ENCODE data around the gene CTIF. TPM values are rescaled to one million over a fixed set of nuclear protein-coding genes. Genes with fewer than 3 reads are reported as not detected.
A peak's percentile ranks its signal among the peaks of the same experiment; 100 is the strongest.

CTIF gene
- total RNA-seq, result 10 to 100 TPM; 10.6 to 26.7 TPM
- polyA plus RNA-seq, result 10 to 100 TPM; 11.2 to 13.3 TPM

DNA sequence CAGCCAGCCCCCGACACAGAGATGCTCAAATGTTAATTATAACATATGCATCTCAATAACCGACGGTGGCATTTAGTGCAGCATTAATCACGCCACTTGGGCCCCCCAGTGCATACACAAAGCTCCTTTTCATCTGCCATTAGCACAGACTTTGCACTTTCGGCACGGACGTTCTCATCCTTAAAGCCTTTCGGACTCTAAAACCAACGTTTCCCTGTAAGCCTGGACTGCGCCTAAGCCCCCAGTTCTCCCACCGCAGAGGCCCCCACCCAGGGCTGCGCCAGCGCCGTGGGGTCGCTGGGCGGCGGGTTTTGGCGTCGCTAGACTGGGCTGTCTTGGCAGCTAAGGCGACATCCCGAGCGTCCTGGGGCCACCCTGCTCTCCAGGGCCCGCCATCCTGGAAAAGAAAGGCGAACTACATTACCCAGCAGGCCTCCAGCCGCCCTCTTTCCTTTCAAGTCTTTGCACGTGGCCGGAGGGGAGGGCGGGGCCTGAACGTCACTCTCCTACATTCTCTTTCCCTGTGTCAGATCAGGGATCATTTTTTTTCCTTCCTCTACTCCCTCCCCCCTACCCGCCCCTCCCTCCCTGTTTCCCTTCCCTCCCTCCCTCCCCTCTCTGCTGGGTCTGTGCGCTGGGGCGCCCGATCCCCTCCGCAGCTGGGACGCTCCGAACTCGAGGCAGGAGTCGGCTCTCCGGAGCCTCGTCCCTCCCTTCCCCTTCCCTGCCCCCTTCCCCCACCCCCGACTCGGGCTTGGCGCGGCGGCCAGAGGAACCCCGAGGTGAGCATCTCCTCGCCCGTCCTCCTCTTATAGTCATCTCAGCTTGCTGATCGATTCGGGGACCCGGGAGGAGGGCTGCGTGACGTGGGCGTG, at the start of gene CTIF:
Gene CTIF, plus strand, starts transcription at position 501 of the 875 bp plus-strand sequence. CDS start 80,535 bp downstream, outside the sequence.
- no peak for TF ChIP-seq HNF4G (IDR thresholded peaks at IDR 0.05)
- TF ChIP-seq, protein P1, sequence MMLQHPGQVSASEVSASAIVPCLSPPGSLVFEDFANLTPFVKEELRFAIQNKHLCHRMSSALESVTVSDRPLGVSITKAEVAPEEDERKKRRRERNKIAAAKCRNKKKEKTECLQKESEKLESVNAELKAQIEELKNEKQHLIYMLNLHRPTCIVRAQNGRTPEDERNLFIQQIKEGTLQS (IDR thresholded peaks at IDR 0.05), result no peak
- TF ChIP-seq NR2F2 (IDR thresholded peaks at IDR 0.05), result no peak
- TF ChIP-seq YY1 (IDR thresholded peaks at IDR 0.05), result peak; percentile 96
- TF ChIP-seq GABPA (IDR thresholded peaks at IDR 0.05 in 1 of 2, conservative IDR thresholded peaks at IDR 0.05 in 1 of 2), result peak in 1 of 2 donors; percentile 48
- TF ChIP-seq HNF4A (conservative IDR thresholded peaks at IDR 0.05), result peak; percentile 20 to 29
- TF ChIP-seq, protein P2, sequence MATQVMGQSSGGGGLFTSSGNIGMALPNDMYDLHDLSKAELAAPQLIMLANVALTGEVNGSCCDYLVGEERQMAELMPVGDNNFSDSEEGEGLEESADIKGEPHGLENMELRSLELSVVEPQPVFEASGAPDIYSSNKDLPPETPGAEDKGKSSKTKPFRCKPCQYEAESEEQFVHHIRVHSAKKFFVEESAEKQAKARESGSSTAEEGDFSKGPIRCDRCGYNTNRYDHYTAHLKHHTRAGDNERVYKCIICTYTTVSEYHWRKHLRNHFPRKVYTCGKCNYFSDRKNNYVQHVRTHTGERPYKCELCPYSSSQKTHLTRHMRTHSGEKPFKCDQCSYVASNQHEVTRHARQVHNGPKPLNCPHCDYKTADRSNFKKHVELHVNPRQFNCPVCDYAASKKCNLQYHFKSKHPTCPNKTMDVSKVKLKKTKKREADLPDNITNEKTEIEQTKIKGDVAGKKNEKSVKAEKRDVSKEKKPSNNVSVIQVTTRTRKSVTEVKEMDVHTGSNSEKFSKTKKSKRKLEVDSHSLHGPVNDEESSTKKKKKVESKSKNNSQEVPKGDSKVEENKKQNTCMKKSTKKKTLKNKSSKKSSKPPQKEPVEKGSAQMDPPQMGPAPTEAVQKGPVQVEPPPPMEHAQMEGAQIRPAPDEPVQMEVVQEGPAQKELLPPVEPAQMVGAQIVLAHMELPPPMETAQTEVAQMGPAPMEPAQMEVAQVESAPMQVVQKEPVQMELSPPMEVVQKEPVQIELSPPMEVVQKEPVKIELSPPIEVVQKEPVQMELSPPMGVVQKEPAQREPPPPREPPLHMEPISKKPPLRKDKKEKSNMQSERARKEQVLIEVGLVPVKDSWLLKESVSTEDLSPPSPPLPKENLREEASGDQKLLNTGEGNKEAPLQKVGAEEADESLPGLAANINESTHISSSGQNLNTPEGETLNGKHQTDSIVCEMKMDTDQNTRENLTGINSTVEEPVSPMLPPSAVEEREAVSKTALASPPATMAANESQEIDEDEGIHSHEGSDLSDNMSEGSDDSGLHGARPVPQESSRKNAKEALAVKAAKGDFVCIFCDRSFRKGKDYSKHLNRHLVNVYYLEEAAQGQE (IDR thresholded peaks at IDR 0.05), result peak; percentile 33
- peak; percentile 31 to 36 for TF ChIP-seq RAD21 (IDR thresholded peaks at IDR 0.05)
- TF ChIP-seq, protein P3, sequence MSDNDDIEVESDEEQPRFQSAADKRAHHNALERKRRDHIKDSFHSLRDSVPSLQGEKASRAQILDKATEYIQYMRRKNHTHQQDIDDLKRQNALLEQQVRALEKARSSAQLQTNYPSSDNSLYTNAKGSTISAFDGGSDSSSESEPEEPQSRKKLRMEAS (IDR thresholded peaks at IDR 0.05), result peak; percentile 47
- TF ChIP-seq SP1 (IDR thresholded peaks at IDR 0.05), result peak; percentile 29
- TF ChIP-seq RXRA (IDR thresholded peaks at IDR 0.05), result peak; percentile 34 to 59
- no peak for TF ChIP-seq FOXA1 (IDR thresholded peaks at IDR 0.05)
- peak within 1 kb of the TSS; percentile 87 to 93 for H3K27ac ChIP-seq (ENCODE audit: low read depth in 1 of 2, low read length in 2 of 2)
- H3K27me3 ChIP-seq (ENCODE audit: control insufficient read depth in 4 of 4, insufficient read depth in 4 of 4, low read length in 3 of 4), result no peaks in the 10 kb centered on the region
- no peaks in the 10 kb centered on the region for H3K9me3 ChIP-seq (ENCODE audit: control insufficient read depth in 4 of 4, low read length in 3 of 4)
- no peaks in the 10 kb centered on the region for H3K36me3 ChIP-seq (ENCODE audit: control insufficient read depth in 4 of 4, insufficient read depth in 3 of 4, low read depth in 1 of 4, low read length in 3 of 4)
- peaks cover 1 to 21% (median 13%) of the 10 kb centered on the region in 4 donors for H3K4me1 ChIP-seq (ENCODE audit: control insufficient read depth in 4 of 4, insufficient read depth in 4 of 4, low read length in 3 of 4)
- DNase-seq (ENCODE audit: low spot score), result peak; percentile 88
- H3K4me3 ChIP-seq (ENCODE audit: low read depth in 1 of 3, low read length in 3 of 3), result peak within 1 kb of the TSS; percentile 74 to 92 (median 90)
- WGBS, result 3% methylated on average over 54 of the region's 54 CpGs
- peak within 1 kb of the TSS; percentile 22 to 78 for H3K9ac ChIP-seq (ENCODE audit: low read depth in 1 of 2, low read length in 2 of 2)

DNA sequence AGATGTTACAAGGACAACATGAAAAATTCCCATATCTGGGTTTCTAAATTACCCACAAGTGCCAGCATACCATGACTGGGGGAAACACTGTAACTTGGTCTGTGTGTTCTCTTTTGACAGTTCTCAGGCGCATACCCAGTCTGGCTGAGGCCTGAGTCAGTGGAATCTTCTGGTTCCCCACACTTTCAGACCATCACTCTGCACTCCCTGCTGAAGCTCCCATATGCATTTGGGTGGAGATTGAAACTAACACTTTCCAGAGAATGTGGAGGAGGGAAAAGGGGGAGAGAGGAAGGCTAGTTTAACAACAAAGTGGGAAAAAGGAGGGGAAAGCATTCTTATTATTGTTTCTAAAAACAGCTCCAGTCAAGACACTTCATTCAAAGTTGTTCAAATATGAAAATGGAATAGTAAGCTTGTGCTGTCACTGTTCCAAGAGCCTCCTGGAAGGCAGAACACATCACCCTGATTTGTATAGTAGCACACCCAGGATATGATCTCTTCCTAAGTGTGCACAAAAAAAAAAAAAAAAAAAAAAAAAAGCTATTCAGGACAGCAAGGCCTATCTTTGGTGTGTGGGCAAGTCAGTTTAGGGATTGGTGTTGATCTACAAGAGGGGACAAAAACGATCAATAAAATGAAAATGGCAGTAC, 48.1 kb upstream of the CTIF start:
- no peak for DNase-seq (ENCODE audit: low spot score)
- H3K27me3 ChIP-seq (ENCODE audit: control insufficient read depth in 4 of 4, insufficient read depth in 4 of 4, low read length in 3 of 4), result no peaks in the 10 kb centered on the region
- H3K9me3 ChIP-seq (ENCODE audit: control insufficient read depth in 4 of 4, low read length in 3 of 4), result no peaks in the 10 kb centered on the region
- no peak overlapping the region for H3K27ac ChIP-seq (ENCODE audit: low read depth in 1 of 2, low read length in 2 of 2)
- no peak overlapping the region for H3K4me3 ChIP-seq (ENCODE audit: low read depth in 1 of 3, low read length in 3 of 3)
- peaks cover 10 to 25% (median 17%) of the 10 kb centered on the region in 4 donors for H3K4me1 ChIP-seq (ENCODE audit: control insufficient read depth in 4 of 4, insufficient read depth in 4 of 4, low read length in 3 of 4)
- TF ChIP-seq, protein P3 (IDR thresholded peaks at IDR 0.05), result no peak
- TF ChIP-seq, protein P4, sequence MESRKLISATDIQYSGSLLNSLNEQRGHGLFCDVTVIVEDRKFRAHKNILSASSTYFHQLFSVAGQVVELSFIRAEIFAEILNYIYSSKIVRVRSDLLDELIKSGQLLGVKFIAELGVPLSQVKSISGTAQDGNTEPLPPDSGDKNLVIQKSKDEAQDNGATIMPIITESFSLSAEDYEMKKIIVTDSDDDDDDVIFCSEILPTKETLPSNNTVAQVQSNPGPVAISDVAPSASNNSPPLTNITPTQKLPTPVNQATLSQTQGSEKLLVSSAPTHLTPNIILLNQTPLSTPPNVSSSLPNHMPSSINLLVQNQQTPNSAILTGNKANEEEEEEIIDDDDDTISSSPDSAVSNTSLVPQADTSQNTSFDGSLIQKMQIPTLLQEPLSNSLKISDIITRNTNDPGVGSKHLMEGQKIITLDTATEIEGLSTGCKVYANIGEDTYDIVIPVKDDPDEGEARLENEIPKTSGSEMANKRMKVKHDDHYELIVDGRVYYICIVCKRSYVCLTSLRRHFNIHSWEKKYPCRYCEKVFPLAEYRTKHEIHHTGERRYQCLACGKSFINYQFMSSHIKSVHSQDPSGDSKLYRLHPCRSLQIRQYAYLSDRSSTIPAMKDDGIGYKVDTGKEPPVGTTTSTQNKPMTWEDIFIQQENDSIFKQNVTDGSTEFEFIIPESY (IDR thresholded peaks at IDR 0.05), result no peak
- TF ChIP-seq, protein P1 (IDR thresholded peaks at IDR 0.05), result no peak
- TF ChIP-seq SP1 (IDR thresholded peaks at IDR 0.05) (no peak), RXRA (IDR thresholded peaks at IDR 0.05) (no peak), FOXA2 (IDR thresholded peaks at IDR 0.05) (no peak), HNF4G (IDR thresholded peaks at IDR 0.05) (no peak), GABPA (IDR thresholded peaks at IDR 0.05 in 1 of 2, conservative IDR thresholded peaks at IDR 0.05 in 1 of 2) (no peak), RAD21 (IDR thresholded peaks at IDR 0.05) (no peak), HNF4A (conservative IDR thresholded peaks at IDR 0.05) (no peak), YY1 (IDR thresholded peaks at IDR 0.05) (no peak), FOXA1 (IDR thresholded peaks at IDR 0.05) (no peak)
- TF ChIP-seq, protein P5, sequence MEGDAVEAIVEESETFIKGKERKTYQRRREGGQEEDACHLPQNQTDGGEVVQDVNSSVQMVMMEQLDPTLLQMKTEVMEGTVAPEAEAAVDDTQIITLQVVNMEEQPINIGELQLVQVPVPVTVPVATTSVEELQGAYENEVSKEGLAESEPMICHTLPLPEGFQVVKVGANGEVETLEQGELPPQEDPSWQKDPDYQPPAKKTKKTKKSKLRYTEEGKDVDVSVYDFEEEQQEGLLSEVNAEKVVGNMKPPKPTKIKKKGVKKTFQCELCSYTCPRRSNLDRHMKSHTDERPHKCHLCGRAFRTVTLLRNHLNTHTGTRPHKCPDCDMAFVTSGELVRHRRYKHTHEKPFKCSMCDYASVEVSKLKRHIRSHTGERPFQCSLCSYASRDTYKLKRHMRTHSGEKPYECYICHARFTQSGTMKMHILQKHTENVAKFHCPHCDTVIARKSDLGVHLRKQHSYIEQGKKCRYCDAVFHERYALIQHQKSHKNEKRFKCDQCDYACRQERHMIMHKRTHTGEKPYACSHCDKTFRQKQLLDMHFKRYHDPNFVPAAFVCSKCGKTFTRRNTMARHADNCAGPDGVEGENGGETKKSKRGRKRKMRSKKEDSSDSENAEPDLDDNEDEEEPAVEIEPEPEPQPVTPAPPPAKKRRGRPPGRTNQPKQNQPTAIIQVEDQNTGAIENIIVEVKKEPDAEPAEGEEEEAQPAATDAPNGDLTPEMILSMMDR (IDR thresholded peaks at IDR 0.05; ENCODE audit: low read depth, low read length, missing input control), result no peak
- WGBS, result 75% methylated on average over 2 of the region's 2 CpGs
- no peak overlapping the region for H3K9ac ChIP-seq (ENCODE audit: low read depth in 1 of 2, low read length in 2 of 2)
- no peaks in the 10 kb centered on the region for H3K36me3 ChIP-seq (ENCODE audit: control insufficient read depth in 4 of 4, insufficient read depth in 3 of 4, low read depth in 1 of 4, low read length in 3 of 4)

Measured in liver (tissue), 9 donors.